T-helper 17 cell (primary cell): ENCODE data around the gene SBK3. TPM values are rescaled to one million over a fixed set of nuclear protein-coding genes. Genes with fewer than 3 reads are reported as not detected.
"Not testable (repeated sequence)": the region's sequence is repeated elsewhere in the genome, so short reads cannot be mapped to it uniquely, and the experiment has no call there.

ENCODE experiments used
- ATAC-seq: fragments of 150-1000 bp; cut with Tn5 transposase; 2 replicates; pipeline ENCODE4 v1.10.0; 2021; ENCODE audit warnings: mild to moderate bottlenecking, moderate library complexity
- DNase-seq, 3 donors: peaks; one replicate each; pipeline versions ENCODE4 v3.0.0 to v3.0.0-alpha.2; 2020 to 2021
- H3K9me3 ChIP-seq: one replicate; pipeline ENCODE4 v1.7.0; 2013; ENCODE audit warnings: low read length, mild to moderate bottlenecking; ENCODE audit not compliant: control insufficient read depth, poor library complexity, severe bottlenecking
- H3K27ac Mint-ChIP-seq: one replicate; pipeline ENCODE4 v1.8.0; 2022; ENCODE audit warnings: mild to moderate bottlenecking, moderate library complexity, mixed read lengths
- H3K27me3 Mint-ChIP-seq: one replicate; pipeline ENCODE4 v1.8.0; 2022; ENCODE audit warnings: mixed read lengths
- H3K36me3 Mint-ChIP-seq: one replicate; pipeline ENCODE4 v1.8.0; 2022; ENCODE audit warnings: low read depth, mixed read lengths
- H3K4me1 Mint-ChIP-seq: one replicate; pipeline ENCODE4 v1.8.0; 2022; ENCODE audit warnings: mild to moderate bottlenecking, mixed read lengths
- H3K4me3 Mint-ChIP-seq: one replicate; pipeline ENCODE4 v1.8.0; 2022; ENCODE audit warnings: mild to moderate bottlenecking, moderate library complexity, mixed read lengths
- total RNA-seq, 4 donors: library from RNA in 2 of 4; stranded (reverse) in 2 of 4; gene quantifications; one replicate each; pipeline ENCODE4 v1.2.3 and lab custom pipeline; 2022 to 2026

SBK3 gene
- total RNA-seq, 2 donors from 2014 or later = not detected

- H3K27ac Mint-ChIP-seq = no peak overlapping the region
- no peaks in the 10 kb centered on the region for H3K9me3 ChIP-seq
- H3K4me3 Mint-ChIP-seq = no peak overlapping the region
- no peaks in the 10 kb centered on the region for H3K4me1 Mint-ChIP-seq
- DNase-seq (no peak), ATAC-seq (no peak)
- H3K27me3 Mint-ChIP-seq = peaks cover 28% of the 10 kb centered on the region
- H3K36me3 Mint-ChIP-seq = peaks cover 7% of the 10 kb centered on the region
Measured at GRCh38 chr19:55543567-55543966, 1.8 kb downstream of the SBK3 start.

DNA sequence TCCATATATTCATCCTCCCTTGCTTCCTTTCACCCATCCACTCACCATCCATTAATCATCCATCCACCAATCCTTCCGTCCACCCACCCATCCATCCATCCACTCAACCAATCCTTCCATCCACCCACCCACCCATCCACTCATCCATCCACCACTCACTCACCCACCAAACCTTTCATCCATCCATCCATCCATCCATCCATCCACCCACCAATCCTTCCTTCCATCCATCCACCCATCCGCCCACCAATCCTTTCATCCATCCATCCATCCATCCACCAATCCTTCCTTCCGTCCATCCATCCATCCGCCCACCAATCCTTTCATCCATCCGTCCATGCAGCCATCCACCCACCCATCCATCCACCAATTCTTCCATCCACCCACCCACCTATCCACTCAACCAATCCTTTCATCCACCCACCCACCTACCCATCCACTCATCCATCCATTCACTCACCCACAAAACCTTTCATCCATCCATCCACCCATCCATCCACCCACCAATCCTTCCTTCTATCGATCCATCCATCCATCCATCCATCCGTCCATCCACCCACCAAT, 3.0 kb downstream of the SBK3 start:
- H3K9me3 ChIP-seq = no peaks in the 10 kb centered on the region
- H3K4me1 Mint-ChIP-seq = no peaks in the 10 kb centered on the region
- no peak for DNase-seq
- peaks cover 18% of the 10 kb centered on the region for H3K27me3 Mint-ChIP-seq
- no peak overlapping the region for H3K27ac Mint-ChIP-seq
- no peak for ATAC-seq
- H3K4me3 Mint-ChIP-seq = no peak overlapping the region
- peaks cover 6% of the 10 kb centered on the region for H3K36me3 Mint-ChIP-seq

DNA sequence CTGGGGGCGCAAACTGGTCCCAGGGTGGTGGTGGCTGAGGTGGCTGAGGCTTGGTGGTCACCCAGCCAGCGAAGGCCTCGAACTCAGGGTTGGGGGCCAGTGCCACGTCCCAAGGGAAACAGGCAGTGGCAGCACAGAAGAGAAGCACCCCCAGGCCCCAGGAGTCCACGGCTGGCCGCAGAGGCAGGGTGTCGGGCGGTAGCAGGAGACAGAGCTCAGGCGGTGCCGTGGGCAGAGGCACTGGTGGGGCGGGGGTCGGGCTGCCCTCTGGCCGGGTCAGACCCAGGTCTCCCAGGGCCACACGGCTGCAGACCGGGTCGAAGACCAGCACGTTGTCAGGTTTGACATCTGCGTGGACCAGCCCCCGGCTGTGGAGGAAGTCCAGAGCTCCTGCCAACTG, 4.3 kb downstream of the SBK3 start:
- H3K27me3 Mint-ChIP-seq = peaks cover 12% of the 10 kb centered on the region
- ATAC-seq = no peak
- no peaks in the 10 kb centered on the region for H3K4me1 Mint-ChIP-seq
- no peaks in the 10 kb centered on the region for H3K9me3 ChIP-seq
- peaks cover 4% of the 10 kb centered on the region for H3K36me3 Mint-ChIP-seq
- no peak overlapping the region for H3K4me3 Mint-ChIP-seq
- no peak overlapping the region for H3K27ac Mint-ChIP-seq
- no peak for DNase-seq

- Mint-ChIP-seq H3K4me3 (no peak overlapping the region), H3K36me3 (peaks cover 1% of the 10 kb centered on the region), H3K27me3 (peaks cover 7% of the 10 kb centered on the region), H3K4me1 (no peaks in the 10 kb centered on the region), H3K27ac (no peak overlapping the region)
- H3K9me3 ChIP-seq = no peaks in the 10 kb centered on the region
- ATAC-seq (no peak), DNase-seq (no peak)
Measured at GRCh38 chr19:55540619-55541018, 4.7 kb downstream of the SBK3 start.

DNA sequence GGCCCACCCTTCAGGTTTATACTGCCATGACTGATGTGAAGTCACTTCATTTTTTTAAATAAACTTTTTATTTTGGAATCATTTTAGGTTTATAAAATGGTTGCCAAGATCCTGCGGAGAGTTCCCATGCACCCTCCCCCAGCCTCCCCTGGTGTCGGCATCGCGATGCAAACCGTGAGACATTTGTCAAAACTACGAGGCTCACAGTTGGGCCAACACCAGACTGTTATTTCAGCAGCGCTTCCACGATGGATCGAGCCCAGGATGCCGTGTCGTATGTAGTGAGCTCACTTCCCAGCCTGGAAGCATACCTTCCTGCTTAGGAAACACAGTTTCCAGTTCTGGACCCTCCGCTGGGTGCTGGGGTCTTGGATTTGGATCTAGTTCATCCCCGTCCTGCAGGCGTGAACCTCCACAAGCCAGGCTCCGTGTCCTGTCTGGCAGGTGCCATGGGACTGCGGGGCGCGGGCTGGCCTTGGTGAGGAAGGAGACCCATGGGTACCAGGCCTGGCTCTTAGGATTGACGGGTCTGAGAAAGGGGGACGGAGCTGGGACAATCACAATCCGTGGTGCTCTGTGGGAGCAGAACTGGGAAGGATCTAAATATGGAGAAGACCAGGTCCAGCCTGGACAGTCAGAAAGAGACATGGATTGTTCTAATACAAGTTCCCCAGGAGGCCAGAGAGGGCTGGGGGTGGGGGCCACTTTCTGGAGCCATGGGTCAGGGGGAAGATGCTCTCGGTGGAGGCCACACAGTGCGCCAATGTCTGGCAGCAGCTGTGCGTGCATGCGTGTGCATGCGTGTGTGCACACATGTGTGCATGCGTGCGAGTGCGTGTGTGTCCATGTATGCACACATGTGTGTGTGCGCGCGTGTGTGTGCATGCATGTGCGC, 6.0 kb downstream of the SBK3 start:
- H3K9me3 ChIP-seq = no peaks in the 10 kb centered on the region
- Mint-ChIP-seq H3K27ac (no peak overlapping the region), H3K36me3 (no peaks in the 10 kb centered on the region), H3K4me1 (no peaks in the 10 kb centered on the region), H3K27me3 (no peaks in the 10 kb centered on the region), H3K4me3 (no peak overlapping the region)
- ATAC-seq = no peak
- DNase-seq = no peak

DNA sequence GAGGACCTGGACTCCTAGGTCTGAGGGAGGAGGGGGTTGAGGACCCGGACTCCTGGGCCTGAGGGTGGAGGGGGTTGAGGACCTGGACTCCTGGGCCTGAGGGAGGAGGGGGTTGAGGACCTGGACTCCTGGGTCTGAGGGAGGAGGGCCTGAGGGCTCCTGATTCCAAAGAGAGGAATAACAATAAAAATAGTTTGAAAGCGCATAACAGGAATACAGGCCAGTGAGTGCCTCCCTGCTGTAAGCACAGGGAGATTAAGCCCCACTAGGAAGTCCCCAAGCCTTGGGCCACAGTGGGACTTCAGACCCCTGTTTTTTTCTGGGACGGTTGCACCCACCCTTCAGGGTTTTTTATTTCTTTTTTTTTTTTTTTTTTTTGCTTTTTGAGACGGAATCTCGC, 7.2 kb downstream of the SBK3 start:
- Mint-ChIP-seq H3K27me3 (peaks cover 6% of the 10 kb centered on the region), H3K27ac (no peak overlapping the region), H3K36me3 (no peaks in the 10 kb centered on the region), H3K4me3 (no peak overlapping the region), H3K4me1 (no peaks in the 10 kb centered on the region)
- DNase-seq (no peak), ATAC-seq (no peak)
- no peaks in the 10 kb centered on the region for H3K9me3 ChIP-seq

DNA sequence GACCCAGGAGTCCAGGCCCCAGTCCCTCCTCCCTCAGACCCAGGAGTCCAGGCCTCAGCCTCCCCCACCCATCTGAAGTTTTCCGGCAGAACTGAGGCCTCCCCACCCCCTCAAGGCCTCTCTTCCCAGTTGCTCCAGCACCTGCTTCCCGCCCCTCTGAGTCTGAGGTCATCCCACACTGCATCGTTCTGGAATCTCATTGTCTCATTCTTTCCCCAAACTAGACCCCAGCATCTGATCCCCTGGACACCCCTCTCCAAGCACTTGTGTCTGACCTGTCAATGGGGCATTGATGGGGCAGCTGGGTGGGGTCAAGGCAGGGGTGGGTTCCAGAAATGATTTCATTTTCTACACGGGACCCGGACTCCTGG, 7.6 kb downstream of the SBK3 start:
- Mint-ChIP-seq H3K4me3 (no peak overlapping the region), H3K27ac (no peak overlapping the region), H3K27me3 (peaks cover 6% of the 10 kb centered on the region), H3K4me1 (no peaks in the 10 kb centered on the region), H3K36me3 (no peaks in the 10 kb centered on the region)
- DNase-seq = no peak
- no peak for ATAC-seq
- no peaks in the 10 kb centered on the region for H3K9me3 ChIP-seq

DNA sequence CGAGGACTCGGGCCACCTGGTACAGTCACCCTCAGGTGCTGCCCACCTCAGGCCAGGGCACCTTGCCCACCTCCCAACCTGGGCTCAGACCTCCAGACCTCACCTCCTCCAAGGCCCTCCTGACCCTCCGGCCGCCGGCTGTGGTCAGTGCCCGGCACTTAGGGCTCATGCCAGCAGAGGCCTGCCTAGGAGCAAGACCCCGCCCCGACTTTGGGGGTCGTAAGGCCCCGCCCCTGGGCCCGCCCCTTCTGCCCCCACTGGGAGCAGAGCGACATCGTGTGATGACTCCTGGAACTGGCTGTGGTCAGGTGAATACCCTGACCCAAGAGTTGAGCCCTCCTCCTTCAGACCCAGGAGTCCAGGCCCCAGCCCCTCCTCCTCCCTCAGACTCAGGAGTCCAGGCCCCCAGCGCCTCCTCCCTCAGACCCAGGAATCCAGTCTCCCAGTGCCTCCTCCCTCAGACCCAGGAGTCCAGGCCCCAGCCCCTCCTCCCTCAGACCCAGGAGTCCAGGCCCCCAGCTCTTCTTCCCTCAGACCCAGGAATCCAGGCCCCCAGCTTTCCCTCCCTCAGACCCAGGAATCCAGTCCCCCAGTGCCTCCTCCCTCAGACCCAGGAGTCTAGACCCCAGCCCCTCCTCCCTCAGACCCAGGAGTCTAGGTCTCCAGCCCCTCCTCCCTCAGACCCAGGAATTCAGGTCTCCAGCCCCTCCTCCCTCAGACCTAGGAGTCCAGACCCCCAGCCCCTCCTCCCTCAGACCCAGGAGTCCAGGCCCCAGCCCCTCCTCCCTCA, 8.2 kb downstream of the SBK3 start, which contains the start of gene SBK2:
Gene SBK2 (minus strand): TSS at position 183 of the 790 bp plus-strand sequence. CDS start 839 bp downstream, outside the sequence.
- no peaks in the 10 kb centered on the region for H3K36me3 Mint-ChIP-seq
- H3K27ac Mint-ChIP-seq = no peak within 1 kb of the TSS
- H3K27me3 Mint-ChIP-seq = peaks cover 6% of the 10 kb centered on the region
- no peak within 1 kb of the TSS for H3K4me3 Mint-ChIP-seq
- DNase-seq (no peak), ATAC-seq (no peak)
- H3K9me3 ChIP-seq = no peaks in the 10 kb centered on the region
- no peaks in the 10 kb centered on the region for H3K4me1 Mint-ChIP-seq

GRCh38 chr19:55536366-55536765, 9.0 kb downstream of the SBK3 start:
- H3K4me1 Mint-ChIP-seq = no peaks in the 10 kb centered on the region

GRCh38 chr19:55535965-55536350, 9.4 kb downstream of the SBK3 start:
- Mint-ChIP-seq H3K27ac (no peak overlapping the region), H3K4me1 (no peaks in the 10 kb centered on the region), H3K4me3 (no peak overlapping the region), H3K36me3 (no peaks in the 10 kb centered on the region), H3K27me3 (peaks cover 6% of the 10 kb centered on the region)
- no peak for ATAC-seq
- H3K9me3 ChIP-seq = no peaks in the 10 kb centered on the region
- DNase-seq = no peak

More at GRCh38 chr19:55536366-55536765, 9.0 kb downstream of the SBK3 start:
- Mint-ChIP-seq H3K27ac (no peak overlapping the region), H3K4me3 (no peak overlapping the region), H3K27me3 (peaks cover 6% of the 10 kb centered on the region), H3K36me3 (no peaks in the 10 kb centered on the region)
- H3K9me3 ChIP-seq = no peaks in the 10 kb centered on the region
- no peak for DNase-seq
- ATAC-seq = no peak

DNA sequence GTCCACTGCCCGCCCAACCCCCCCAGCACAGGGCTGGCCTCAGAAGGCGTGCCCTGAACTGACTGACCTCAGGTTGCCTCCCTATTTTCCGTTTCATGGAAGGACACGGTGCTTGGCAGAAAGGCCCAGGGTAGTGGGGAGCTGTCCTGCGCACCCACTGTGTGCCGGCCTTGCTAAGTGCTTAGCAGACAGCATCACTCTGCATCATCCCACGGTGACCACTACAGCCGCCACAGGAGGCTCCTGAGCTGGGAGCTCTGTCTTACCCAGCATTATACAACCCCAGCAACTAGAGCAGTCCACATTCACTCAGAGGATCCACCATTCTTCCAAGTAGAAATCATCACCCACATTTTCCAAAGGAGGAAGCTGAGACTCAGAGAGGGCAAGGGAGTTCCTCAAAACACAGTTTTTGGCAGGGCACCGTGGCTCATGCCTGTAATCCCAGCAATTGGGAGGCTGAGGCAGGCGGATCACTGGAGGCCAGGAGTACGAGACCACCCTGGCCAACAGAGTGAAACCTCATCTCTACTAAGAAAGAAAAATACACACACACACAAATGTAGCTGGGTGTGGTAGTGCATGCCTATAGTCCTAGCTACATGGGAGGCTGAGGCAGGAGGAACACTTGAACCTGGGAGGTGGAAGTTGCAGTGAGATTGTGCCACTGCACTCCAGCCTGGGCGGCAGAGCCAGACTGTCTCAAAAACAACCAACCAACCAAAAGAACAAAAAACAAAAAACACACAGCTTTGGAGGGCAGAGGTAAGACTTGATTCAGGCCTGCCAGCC, 10.0 kb downstream of the SBK3 start:
- peaks cover 6% of the 10 kb centered on the region for H3K27me3 Mint-ChIP-seq
- H3K4me1 Mint-ChIP-seq = no peaks in the 10 kb centered on the region
- ATAC-seq (no peak), DNase-seq (no peak)
- no peak overlapping the region for H3K27ac Mint-ChIP-seq
- no peaks in the 10 kb centered on the region for H3K36me3 Mint-ChIP-seq
- no peaks in the 10 kb centered on the region for H3K9me3 ChIP-seq
- no peak overlapping the region for H3K4me3 Mint-ChIP-seq

GRCh38 chr19:55534280-55534679, 11.1 kb downstream of the SBK3 start:
- not testable (repeated sequence) for DNase-seq, H3K27me3 Mint-ChIP-seq, H3K36me3 Mint-ChIP-seq, ATAC-seq, H3K4me1 Mint-ChIP-seq, H3K9me3 ChIP-seq, H3K4me3 Mint-ChIP-seq, H3K27ac Mint-ChIP-seq

GRCh38 chr19:55530996-55531395, 14.3 kb downstream of the SBK3 start:
- DNase-seq (no peak), ATAC-seq (no peak)
- H3K27ac Mint-ChIP-seq = no peak overlapping the region
- H3K4me1 Mint-ChIP-seq = no peaks in the 10 kb centered on the region
- H3K9me3 ChIP-seq = no peaks in the 10 kb centered on the region
- H3K4me3 Mint-ChIP-seq = no peak overlapping the region
- H3K27me3 Mint-ChIP-seq = peaks cover 6% of the 10 kb centered on the region
- no peaks in the 10 kb centered on the region for H3K36me3 Mint-ChIP-seq
